Upper lobe of right lung (tissue), 1 donor: ENCODE measurements around the gene IQCH. TPM values are rescaled to one million over a fixed set of nuclear protein-coding genes. Genes with fewer than 3 reads are reported as not detected.
A peak's percentile ranks its signal among the peaks of the same experiment; 100 is the strongest.

ENCODE experiments used
- ATAC-seq: fragments of 200-7000 bp; cut with Tn5 transposase; one replicate; pipeline ENCODE4 v1.9.1; 2020; ENCODE audit warnings: mild to moderate bottlenecking, moderate library complexity
- DNase-seq: peaks from one replicate; pipeline ENCODE4 v3.0.0-alpha.2; 2020
- H3K27ac ChIP-seq: fragments of 200-600 bp; one replicate; pipeline ENCODE4 v1.8.0; 2022
- H3K27me3 ChIP-seq: fragments of 200-600 bp; one replicate; pipeline ENCODE4 v1.8.0; 2022; ENCODE audit warnings: mild to moderate bottlenecking
- H3K36me3 ChIP-seq: fragments of 200-600 bp; one replicate; pipeline ENCODE4 v1.8.0; 2022
- H3K4me1 ChIP-seq: fragments of 200-600 bp; one replicate; pipeline ENCODE4 v1.8.0; 2022
- H3K4me3 ChIP-seq: fragments of 200-600 bp; one replicate; pipeline ENCODE4 v1.8.0; 2022; ENCODE audit warnings: mild to moderate bottlenecking
- H3K9me3 ChIP-seq: fragments of 200-600 bp; one replicate; pipeline ENCODE4 v1.8.0; 2022
- CTCF ChIP-seq: fragments of 200-600 bp; IDR thresholded peaks from one replicate; pipeline ENCODE4 v1.8.0; 2022; ENCODE audit warnings: antibody characterized with exemption
- intact Hi-C: fragments of 100-400 bp; cut with DNase I; formaldehyde crosslinking; loops from one replicate; pipeline ENCODE4 v1.11.0; 2022
- total RNA-seq: library from RNA; stranded (reverse); fragmentation: NEBNext Ultra II Directional; extraction: Animal tissue kit (Norgen Biotek cat#: 25700); gene quantifications from one replicate; pipeline ENCODE4 v1.2.1, GENCODE V29; 2021
- donor health status: DM: no; HTN: yes; CAD: no; lungs with severe emphysema.

IQCH gene
- total RNA-seq, 1 donor from 2014 or later, result 0.93 TPM

- peak overlapping the region; percentile 83 for H3K27ac ChIP-seq
- H3K36me3 ChIP-seq, result peaks cover 8% of the 10 kb centered on the region
- H3K4me3 ChIP-seq, result peak overlapping the region; percentile 71
- H3K4me1 ChIP-seq, result peaks cover 9% of the 10 kb centered on the region
- H3K9me3 ChIP-seq, result no peaks in the 10 kb centered on the region
- intact Hi-C loops, result no loop called here
- no peak for TF ChIP-seq CTCF
- DNase-seq, result no peak
- peak; percentile 2 for ATAC-seq
- H3K27me3 ChIP-seq, result no peaks in the 10 kb centered on the region
Measured at GRCh38 chr15:67543348-67543718, 288.7 kb downstream of the IQCH start.

GRCh38 chr15:67544475-67544874, 289.9 kb downstream of the IQCH start:
- H3K4me3 ChIP-seq, result no peak overlapping the region
- no peak for TF ChIP-seq CTCF
- peaks cover 13% of the 10 kb centered on the region for H3K4me1 ChIP-seq
- no peaks in the 10 kb centered on the region for H3K9me3 ChIP-seq
- intact Hi-C loops, result no loop called here
- no peak for ATAC-seq
- peaks cover 8% of the 10 kb centered on the region for H3K36me3 ChIP-seq
- H3K27ac ChIP-seq, result no peak overlapping the region
- no peak for DNase-seq
- H3K27me3 ChIP-seq, result no peaks in the 10 kb centered on the region

GRCh38 chr15:67545864-67546263, 291.3 kb downstream of the IQCH start:
- no peak for ATAC-seq

GRCh38 chr15:67547064-67547463, 292.5 kb downstream of the IQCH start:
- Histone ChIP-seq H3K9me3 (no peaks in the 10 kb centered on the region), H3K36me3 (peaks cover 15% of the 10 kb centered on the region), H3K4me3 (no peak overlapping the region), H3K4me1 (peaks cover 13% of the 10 kb centered on the region), H3K27me3 (no peaks in the 10 kb centered on the region), H3K27ac (no peak overlapping the region)
- intact Hi-C loops, result no loop called here
- no peak for DNase-seq
- no peak for TF ChIP-seq CTCF
- ATAC-seq, result no peak

More at GRCh38 chr15:67545864-67546263, 291.3 kb downstream of the IQCH start:
- H3K27me3 ChIP-seq, result no peaks in the 10 kb centered on the region
- H3K9me3 ChIP-seq, result no peaks in the 10 kb centered on the region
- H3K36me3 ChIP-seq, result peaks cover 8% of the 10 kb centered on the region
- no peak for DNase-seq
- H3K27ac ChIP-seq, result no peak overlapping the region
- intact Hi-C loops, result no loop called here
- no peak for TF ChIP-seq CTCF
- no peak overlapping the region for H3K4me3 ChIP-seq
- peaks cover 13% of the 10 kb centered on the region for H3K4me1 ChIP-seq

GRCh38 chr15:67547836-67548235, 293.2 kb downstream of the IQCH start:
- Histone ChIP-seq H3K4me3 (no peak overlapping the region), H3K27ac (no peak overlapping the region), H3K9me3 (no peaks in the 10 kb centered on the region), H3K4me1 (peaks cover 13% of the 10 kb centered on the region), H3K27me3 (no peaks in the 10 kb centered on the region), H3K36me3 (peaks cover 15% of the 10 kb centered on the region)
- DNase-seq (no peak), ATAC-seq (no peak)
- TF ChIP-seq CTCF, result no peak
- intact Hi-C loops, result no loop called here

- Histone ChIP-seq H3K27me3 (no peaks in the 10 kb centered on the region), H3K27ac (no peak overlapping the region), H3K4me1 (peaks cover 12% of the 10 kb centered on the region), H3K4me3 (no peak overlapping the region), H3K36me3 (peaks cover 15% of the 10 kb centered on the region), H3K9me3 (no peaks in the 10 kb centered on the region)
- DNase-seq (no peak), ATAC-seq (no peak)
- intact Hi-C loops, result no loop called here
- no peak for TF ChIP-seq CTCF
Measured at GRCh38 chr15:67548236-67548852, 293.8 kb downstream of the IQCH start.
